Esophagus mucosa (tissue), 1 donor: Measurements from ENCODE around the gene MAL. TPM values are rescaled to one million over a fixed set of nuclear protein-coding genes. Genes with fewer than 3 reads are reported as not detected.

Experiments used
- ATAC-seq: fragments of 200-7000 bp; cut with Tn5 transposase; one replicate; pipeline ENCODE4 v1.9.1; 2020
- total RNA-seq: library from RNA; stranded (reverse); gene quantifications from one replicate; pipeline ENCODE4 v1.2.4, GENCODE V29; 2023
- donor health status: DM: yes; HTN: yes; CAD: no.

MAL gene
- total RNA-seq, 1 donor from 2014 or later: 382 TPM

- no peak for ATAC-seq
Measured at GRCh38 chr2:95050385-95051300, 25.1 kb downstream of the MAL start.

- ATAC-seq: peak; percentile 5
Measured at GRCh38 chr2:95051626-95052025, 26.1 kb downstream of the MAL start.

- peak; percentile 41 for ATAC-seq
Measured at GRCh38 chr2:95052307-95052706, 26.8 kb downstream of the MAL start.

- ATAC-seq: no peak
Measured at GRCh38 chr2:95052804-95053479, 27.4 kb downstream of the MAL start.

GRCh38 chr2:95053543-95053942 is 28.0 kb downstream of the MAL start:
- ATAC-seq: no peak

- no peak for ATAC-seq
Measured at GRCh38 chr2:95054016-95054415, 28.5 kb downstream of the MAL start.

GRCh38 chr2:95055262-95055661 is 29.8 kb downstream of the MAL start:
- ATAC-seq: no peak

GRCh38 chr2:95056044-95056443 is 30.5 kb downstream of the MAL start:
- ATAC-seq: no peak

- ATAC-seq: peak; percentile 3
Measured at GRCh38 chr2:95056461-95057459, 31.3 kb downstream of the MAL start.

GRCh38 chr2:95057535-95058370 is 32.2 kb downstream of the MAL start:
- ATAC-seq: no peak

- no peak for ATAC-seq
Measured at GRCh38 chr2:95058466-95058988, 33.0 kb downstream of the MAL start.

GRCh38 chr2:95058989-95059641 is 33.6 kb downstream of the MAL start:
- ATAC-seq: peak; percentile 13

- ATAC-seq: peak; percentile 9
Measured at GRCh38 chr2:95059656-95060370, 34.3 kb downstream of the MAL start.

- ATAC-seq: no peak
Measured at GRCh38 chr2:95060446-95061118, 35.1 kb downstream of the MAL start.

GRCh38 chr2:95061119-95061512 is 35.6 kb downstream of the MAL start:
- no peak for ATAC-seq

GRCh38 chr2:95061601-95062183 is 36.2 kb downstream of the MAL start:
- ATAC-seq: no peak

GRCh38 chr2:95062242-95063085 is 37.0 kb downstream of the MAL start:
- peak; percentile 75 for ATAC-seq
